Chondrocyte (in vitro differentiated cells): ENCODE data around the gene CFAP119. TPM values are rescaled to one million over a fixed set of nuclear protein-coding genes. Genes with fewer than 3 reads are reported as not detected.

Experiments
- DNase-seq: peaks from one replicate; pipeline ENCODE4 v3.0.0; 2021; ENCODE audit warnings: mixed read lengths, low spot score
- H3K27ac Mint-ChIP-seq: one replicate; pipeline ENCODE4 v1.8.0; 2021; ENCODE audit warnings: mild to moderate bottlenecking, moderate library complexity, mixed read lengths; ENCODE audit not compliant: unreplicated experiment
- H3K27me3 Mint-ChIP-seq: 2 replicates; pipeline ENCODE4 v1.8.0; 2021; ENCODE audit warnings: low read depth, mixed read lengths
- H3K36me3 Mint-ChIP-seq: 2 replicates; pipeline ENCODE4 v1.8.0; 2021; ENCODE audit warnings: low read depth, mixed read lengths
- H3K4me1 Mint-ChIP-seq: 2 replicates; pipeline ENCODE4 v1.8.0; 2021; ENCODE audit warnings: low read depth, mild to moderate bottlenecking, mixed read lengths
- H3K4me3 Mint-ChIP-seq: one replicate; pipeline ENCODE4 v1.8.0; 2021; ENCODE audit warnings: mild to moderate bottlenecking, moderate library complexity, mixed read lengths; ENCODE audit not compliant: unreplicated experiment
- H3K9me3 Mint-ChIP-seq: 2 replicates; pipeline ENCODE4 v1.8.0; 2021; ENCODE audit warnings: low read depth, mixed read lengths
- total RNA-seq: library from RNA; stranded (reverse); gene quantifications from 3 replicates; pipeline ENCODE4 v1.2.1, GENCODE V29; 2021
- TF ChIP-seq, protein P1 (sequence below): fragments of 200-600 bp; sonication (generic); IDR thresholded peaks from 2 replicates; pipeline ENCODE4 v1.5.0; 2021; ENCODE audit warnings: antibody characterized with exemption, mild to moderate bottlenecking, moderate library complexity

Gene CFAP119
- total RNA-seq, 1 donor from 2014 or later = 6.3 TPM

DNA sequence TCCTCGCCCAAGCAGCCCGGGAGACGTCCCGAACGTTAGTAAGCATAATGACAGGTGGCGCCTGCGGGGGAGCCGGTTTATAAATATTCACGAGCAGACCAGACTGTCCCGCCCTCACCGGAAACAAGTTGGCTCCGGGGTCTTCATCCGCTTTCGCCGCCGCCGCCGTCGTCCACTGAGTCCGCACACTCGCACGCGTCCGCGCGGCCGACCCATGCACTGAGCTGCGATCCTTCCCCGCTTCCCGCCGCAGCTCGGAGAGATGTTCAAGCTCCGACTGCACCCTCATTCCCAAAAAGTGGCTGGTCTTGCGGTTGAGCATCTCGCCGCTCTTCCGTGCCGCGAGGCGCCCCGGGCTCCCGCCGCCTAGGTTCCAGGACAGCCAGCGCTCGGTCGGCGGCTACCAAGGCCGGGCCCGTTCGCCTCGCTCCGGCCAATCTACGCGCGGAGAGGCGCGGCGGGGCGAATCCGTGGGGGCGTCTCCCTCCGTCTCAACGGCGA is 385 bp downstream of the CFAP119 start:
- Mint-ChIP-seq H3K4me1 (peaks cover 30% of the 10 kb centered on the region), H3K4me3 (peak overlapping the region; percentile 87), H3K27ac (peak overlapping the region; percentile 96), H3K36me3 (peaks cover 7% of the 10 kb centered on the region), H3K27me3 (no peaks in the 10 kb centered on the region), H3K9me3 (no peaks in the 10 kb centered on the region)
- peak; percentile 92 for DNase-seq
- TF ChIP-seq, protein P1, sequence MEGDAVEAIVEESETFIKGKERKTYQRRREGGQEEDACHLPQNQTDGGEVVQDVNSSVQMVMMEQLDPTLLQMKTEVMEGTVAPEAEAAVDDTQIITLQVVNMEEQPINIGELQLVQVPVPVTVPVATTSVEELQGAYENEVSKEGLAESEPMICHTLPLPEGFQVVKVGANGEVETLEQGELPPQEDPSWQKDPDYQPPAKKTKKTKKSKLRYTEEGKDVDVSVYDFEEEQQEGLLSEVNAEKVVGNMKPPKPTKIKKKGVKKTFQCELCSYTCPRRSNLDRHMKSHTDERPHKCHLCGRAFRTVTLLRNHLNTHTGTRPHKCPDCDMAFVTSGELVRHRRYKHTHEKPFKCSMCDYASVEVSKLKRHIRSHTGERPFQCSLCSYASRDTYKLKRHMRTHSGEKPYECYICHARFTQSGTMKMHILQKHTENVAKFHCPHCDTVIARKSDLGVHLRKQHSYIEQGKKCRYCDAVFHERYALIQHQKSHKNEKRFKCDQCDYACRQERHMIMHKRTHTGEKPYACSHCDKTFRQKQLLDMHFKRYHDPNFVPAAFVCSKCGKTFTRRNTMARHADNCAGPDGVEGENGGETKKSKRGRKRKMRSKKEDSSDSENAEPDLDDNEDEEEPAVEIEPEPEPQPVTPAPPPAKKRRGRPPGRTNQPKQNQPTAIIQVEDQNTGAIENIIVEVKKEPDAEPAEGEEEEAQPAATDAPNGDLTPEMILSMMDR = no peak

DNA sequence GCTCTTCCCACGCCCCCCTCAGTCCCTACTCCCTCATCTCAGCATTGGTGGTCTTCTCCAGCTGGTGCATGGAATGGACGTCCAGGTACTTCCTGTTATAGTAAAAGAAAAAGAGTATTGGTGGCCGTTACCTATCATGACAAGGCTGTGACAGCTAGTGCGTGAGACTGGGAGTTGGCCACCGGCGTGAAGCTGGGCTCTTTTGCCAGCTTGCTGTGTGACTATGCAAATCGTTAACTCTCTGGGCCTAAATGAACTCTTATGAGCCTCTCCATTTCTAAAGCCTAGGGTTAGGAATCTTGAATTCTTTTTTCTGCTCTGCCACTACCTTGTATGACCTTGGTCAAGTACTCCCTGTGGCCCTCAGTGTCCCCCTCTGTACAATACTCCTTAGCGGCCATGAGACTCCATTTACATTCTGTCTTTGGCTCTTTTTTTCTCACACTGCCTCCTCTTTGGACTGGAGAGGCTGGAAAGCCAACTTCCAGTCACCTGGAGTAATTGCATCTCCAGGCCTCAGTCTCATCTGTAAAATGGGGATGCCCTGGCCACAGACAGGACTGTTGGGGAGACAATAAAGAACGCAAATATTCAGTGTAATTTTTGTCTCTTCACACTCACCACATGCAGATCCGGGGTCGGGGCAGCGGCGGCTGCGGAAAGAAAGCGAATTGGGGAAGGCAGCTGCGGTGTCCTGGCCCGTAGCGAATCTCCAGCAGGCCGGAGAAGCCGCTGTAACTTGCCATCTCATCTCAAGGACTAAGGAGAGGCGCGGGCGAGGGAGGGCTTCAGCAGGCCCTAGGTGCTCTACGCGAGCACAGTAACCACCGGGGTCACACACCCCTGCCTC is 1.1 kb downstream of the CFAP119 start:
- Mint-ChIP-seq H3K36me3 (peaks cover 9% of the 10 kb centered on the region), H3K27me3 (no peaks in the 10 kb centered on the region), H3K27ac (peak overlapping the region; percentile 96), H3K4me1 (peaks cover 30% of the 10 kb centered on the region), H3K9me3 (no peaks in the 10 kb centered on the region), H3K4me3 (peak overlapping the region; percentile 87)
- no peak for DNase-seq
- TF ChIP-seq, protein P1 = no peak

DNA sequence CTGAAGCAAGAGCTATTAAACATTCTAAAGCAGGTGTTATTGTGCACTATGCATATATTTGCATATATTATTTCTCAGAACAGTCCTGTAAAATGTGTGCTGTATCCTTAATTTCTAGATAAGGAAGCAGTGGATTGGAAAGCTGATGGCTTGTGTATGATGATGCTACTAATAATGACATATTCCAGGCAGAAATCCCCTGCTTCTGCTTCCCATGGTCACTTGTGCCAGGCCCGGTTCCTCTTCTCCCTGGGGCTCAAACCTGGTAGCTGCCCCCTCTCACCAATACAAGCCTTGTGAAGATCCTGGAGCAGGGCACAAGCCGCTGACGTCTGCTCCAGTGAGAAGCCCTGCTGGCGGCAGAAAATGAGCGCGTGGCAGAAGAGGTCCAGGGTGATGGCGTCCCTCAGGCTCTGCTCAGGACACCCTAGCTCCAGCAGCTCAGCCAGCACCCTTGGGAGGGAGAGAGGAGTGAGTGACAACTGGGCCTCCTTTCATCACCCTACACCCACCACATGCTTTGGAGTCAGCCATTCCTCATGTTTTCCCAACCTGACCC is 1.8 kb downstream of the CFAP119 start:
- H3K9me3 Mint-ChIP-seq = no peaks in the 10 kb centered on the region
- H3K36me3 Mint-ChIP-seq = peaks cover 5% of the 10 kb centered on the region
- TF ChIP-seq, protein P1 = no peak
- no peak for DNase-seq
- peak overlapping the region; percentile 49 for H3K27ac Mint-ChIP-seq
- H3K27me3 Mint-ChIP-seq = no peaks in the 10 kb centered on the region
- H3K4me3 Mint-ChIP-seq = no peak overlapping the region
- H3K4me1 Mint-ChIP-seq = peaks cover 30% of the 10 kb centered on the region

DNA sequence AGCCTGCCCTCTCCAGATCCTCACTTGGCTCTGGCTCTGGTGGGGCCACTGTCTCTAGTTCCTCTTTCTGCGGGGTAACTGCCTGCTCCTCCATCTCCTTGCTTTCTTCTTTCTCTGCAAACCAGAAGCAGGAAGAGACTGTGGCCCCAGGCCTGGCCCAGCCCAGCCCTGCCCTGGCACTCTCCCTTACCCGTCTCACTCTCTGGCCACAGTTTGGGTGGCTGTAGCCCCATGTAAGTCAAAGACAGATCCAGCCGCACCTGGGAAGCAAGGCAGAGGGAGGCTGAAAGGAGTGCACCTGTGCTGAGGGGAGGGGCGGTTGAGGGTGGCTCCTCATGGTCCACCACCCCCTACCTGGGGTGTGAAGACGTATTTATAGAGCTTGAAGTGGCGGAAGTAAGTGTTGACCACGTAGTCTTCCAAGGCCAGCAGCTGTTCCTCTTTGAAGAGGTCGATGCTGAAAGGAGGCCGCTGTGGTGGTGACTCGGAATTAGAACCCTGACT is 2.8 kb downstream of the CFAP119 start:
- no peak overlapping the region for H3K4me3 Mint-ChIP-seq

DNA sequence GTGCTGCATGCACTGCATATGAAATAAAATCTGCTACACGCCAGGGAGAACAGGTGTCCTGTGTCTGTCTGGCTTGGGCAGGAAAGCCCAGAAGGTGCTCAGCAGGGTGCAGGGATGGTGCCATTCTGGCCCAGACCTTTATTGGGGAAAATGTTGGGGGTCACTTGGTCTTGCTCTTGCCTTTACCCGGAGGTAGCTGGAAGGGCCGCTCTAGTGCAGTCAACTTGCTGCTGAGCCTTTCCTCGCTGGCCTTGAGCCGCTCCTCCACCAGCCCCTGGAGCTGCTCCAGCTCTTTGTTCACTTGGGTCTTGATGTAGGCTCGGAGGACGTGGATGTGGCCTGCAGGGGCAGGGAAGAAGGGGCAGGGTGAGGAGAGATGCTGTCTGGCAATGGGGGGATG is 4.5 kb downstream of the CFAP119 start:
- peaks cover 14% of the 10 kb centered on the region for H3K4me1 Mint-ChIP-seq
- TF ChIP-seq, protein P1 = no peak
- peak; percentile 63 for DNase-seq
- H3K27ac Mint-ChIP-seq = no peak overlapping the region
- H3K36me3 Mint-ChIP-seq = peaks cover 7% of the 10 kb centered on the region
- no peak overlapping the region for H3K4me3 Mint-ChIP-seq
- H3K27me3 Mint-ChIP-seq = no peaks in the 10 kb centered on the region
- H3K9me3 Mint-ChIP-seq = no peaks in the 10 kb centered on the region

More for the DNA sequence above, 2.8 kb downstream of the CFAP119 start:
- peaks cover 5% of the 10 kb centered on the region for H3K36me3 Mint-ChIP-seq
- DNase-seq = no peak
- peaks cover 29% of the 10 kb centered on the region for H3K4me1 Mint-ChIP-seq
- H3K9me3 Mint-ChIP-seq = no peaks in the 10 kb centered on the region
- H3K27me3 Mint-ChIP-seq = no peaks in the 10 kb centered on the region
- H3K27ac Mint-ChIP-seq = no peak overlapping the region
- TF ChIP-seq, protein P1 = no peak
